ENCODE data around the gene AKR1D1.

GRCh38 chr7:138027100-138027499 is 49.2 kb upstream of the AKR1D1 start:
- TF ChIP-seq GATA2 (IDR thresholded peaks at IDR 0.05; ENCODE audit: low read depth, low read length) (no peak), GATA3 (IDR thresholded peaks at IDR 0.05; ENCODE audit: low read depth, low read length) (no peak)
